GM21576 (cell line): ENCODE measurements around the gene SMCR8.
"Not testable (repeated sequence)": the region's sequence is repeated elsewhere in the genome, so short reads cannot be mapped to it uniquely, and the experiment has no call there.

Experiments used
- ATAC-seq: cut with Tn5 transposase; IDR thresholded peaks from one replicate; pipeline ENCODE4 v1.9.1; 2021; ENCODE audit warnings: mild to moderate bottlenecking, moderate library complexity; ENCODE audit not compliant: unreplicated experiment

SMCR8 gene

GRCh38 chr17:18314731-18315561, at the start of gene SMCR8, which contains the start of gene TOP3A:
Gene SMCR8, plus strand, starts transcription at chr17:18315293. Its CDS starts 497 bp downstream, at chr17:18315790.
Gene TOP3A, minus strand, starts transcription at chr17:18314994. Its CDS starts 216 bp downstream, at chr17:18314778.
- ATAC-seq: peak; percentile 72

DNA sequence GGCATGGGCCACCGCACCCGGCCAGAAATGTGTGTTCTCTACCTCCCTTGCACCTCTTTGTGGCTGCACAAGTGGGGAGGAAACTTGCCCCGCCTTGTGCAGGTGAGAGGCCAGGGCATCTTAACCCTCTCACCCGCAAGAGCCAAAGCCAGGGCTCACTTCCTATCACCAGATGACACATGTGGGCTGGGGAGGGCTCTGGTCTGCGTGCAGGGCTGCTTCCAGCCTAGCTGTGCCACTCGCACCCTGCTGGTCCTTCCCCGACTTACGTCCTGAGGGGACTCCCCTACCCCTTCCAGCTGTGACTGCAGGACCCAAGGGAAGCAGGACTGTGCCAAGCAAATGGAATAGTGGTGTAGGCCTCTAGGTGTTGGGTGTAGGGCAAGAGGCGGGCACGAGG, 47.7 kb upstream of the SMCR8 start:
- ATAC-seq: no peak

DNA sequence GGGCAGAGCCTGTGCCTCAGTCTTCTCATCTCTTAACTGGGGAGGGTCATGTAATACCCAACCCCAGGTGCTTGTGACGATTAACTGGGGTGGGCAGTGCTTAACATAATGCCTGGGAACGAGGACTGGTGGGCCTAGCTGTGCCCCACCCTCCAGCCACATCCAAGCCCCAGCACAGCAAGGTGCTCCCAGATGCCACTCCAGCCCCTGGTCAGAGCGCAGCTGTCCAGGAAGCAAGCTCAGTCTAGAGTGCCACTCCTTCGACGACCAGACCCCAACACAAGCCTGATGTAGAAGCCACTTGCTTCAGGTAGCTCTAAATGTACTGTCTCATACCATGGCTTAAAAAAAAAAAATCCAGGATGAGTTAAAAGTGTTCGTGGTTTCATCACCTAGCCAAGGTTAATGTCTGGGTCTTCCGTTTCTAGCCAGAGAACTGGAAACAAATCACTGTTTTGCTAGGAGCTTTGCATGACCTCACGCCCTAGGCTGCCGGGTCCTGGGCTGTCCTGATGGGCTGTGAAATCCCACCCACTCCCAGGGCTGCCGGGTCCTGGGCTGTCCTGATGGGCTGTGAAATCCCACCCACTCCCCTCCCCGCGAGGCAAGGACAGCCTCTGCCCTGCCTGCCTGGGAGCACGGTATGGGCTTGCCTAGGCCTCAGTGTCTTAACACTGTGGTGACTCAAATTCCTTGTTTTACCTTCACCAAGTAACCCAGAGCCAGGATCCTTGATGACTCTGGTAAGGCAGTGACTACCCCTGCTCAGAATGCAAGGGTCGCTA, 47.0 kb upstream of the SMCR8 start:
- no peak for ATAC-seq

DNA sequence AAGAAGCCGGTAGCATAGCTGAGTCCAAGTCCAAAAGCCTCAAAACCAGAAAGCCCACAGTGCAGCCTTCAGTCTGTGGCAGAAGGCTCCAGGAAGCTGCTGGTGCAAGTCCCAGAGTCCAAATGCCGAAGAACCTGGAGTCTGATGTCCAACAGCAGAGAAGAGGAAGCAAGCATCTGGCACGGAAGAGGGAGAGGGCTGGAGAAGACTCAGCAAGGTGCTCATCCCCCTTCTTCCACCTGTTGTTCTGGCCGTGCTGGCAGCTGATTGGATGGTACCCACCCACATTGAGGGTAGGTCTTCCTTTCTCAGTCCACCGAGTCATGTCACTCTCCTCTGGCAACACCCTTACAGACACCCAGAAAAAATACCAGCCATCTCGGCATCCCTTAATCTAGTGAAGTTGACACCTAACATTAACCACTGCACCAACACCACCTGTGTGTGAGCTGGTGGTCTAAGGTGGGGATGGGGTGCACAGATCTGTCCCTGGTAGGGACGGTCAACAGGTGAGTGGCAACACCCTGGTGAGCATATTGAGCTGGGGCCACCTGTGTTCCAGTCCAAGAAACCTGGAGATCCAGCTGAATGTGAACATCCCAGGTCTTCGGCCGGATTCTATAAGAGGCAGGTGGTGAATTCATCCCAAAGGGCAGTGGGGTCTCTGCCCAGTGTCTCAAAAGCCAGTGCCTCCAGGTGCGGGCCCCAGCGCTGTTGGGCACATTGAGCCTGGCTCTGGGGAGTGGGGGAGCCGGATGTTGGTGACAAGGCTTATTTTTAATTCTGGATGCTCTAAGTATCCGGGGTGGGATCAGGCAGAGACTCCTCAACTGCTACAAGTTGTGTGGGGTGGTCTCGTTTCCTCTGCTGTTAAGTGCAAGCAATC, 44.8 kb upstream of the SMCR8 start:
- no peak for ATAC-seq

GRCh38 chr17:18277076-18277475, 38.0 kb upstream of the SMCR8 start:
- ATAC-seq: no peak

GRCh38 chr17:18278867-18279266, 36.2 kb upstream of the SMCR8 start:
- ATAC-seq: no peak

GRCh38 chr17:18280249-18280648, 34.8 kb upstream of the SMCR8 start:
- ATAC-seq: no peak

DNA sequence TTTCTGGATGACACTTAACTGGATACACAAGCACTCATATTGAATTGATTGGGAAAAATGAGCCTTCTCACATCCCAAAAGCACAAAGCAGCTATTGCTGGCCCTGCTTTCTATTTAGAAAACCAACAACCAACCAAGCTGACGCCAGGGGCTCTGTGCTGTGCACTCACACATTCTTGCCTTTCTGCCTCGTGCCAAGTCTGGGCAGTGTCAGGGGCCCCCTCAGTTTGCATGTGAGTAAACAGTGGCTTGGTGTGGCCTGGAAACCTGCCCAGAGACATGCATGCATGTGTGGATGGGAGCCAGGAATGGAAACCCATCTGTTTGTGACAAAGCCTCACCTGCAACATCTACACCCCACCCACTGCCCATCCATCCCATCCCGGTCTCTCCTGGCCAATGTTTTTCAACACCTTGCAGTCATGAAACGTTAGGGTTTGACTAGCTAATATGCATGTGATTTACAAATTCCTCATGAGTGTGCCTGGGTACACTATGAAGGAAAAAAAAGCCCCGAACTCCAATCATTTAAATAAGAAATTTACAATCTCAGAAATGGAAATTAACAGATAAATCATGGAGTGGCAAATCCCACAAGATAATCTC, 34.2 kb upstream of the SMCR8 start:
- ATAC-seq: no peak

GRCh38 chr17:18281788-18282187, 33.3 kb upstream of the SMCR8 start:
- no peak for ATAC-seq

DNA sequence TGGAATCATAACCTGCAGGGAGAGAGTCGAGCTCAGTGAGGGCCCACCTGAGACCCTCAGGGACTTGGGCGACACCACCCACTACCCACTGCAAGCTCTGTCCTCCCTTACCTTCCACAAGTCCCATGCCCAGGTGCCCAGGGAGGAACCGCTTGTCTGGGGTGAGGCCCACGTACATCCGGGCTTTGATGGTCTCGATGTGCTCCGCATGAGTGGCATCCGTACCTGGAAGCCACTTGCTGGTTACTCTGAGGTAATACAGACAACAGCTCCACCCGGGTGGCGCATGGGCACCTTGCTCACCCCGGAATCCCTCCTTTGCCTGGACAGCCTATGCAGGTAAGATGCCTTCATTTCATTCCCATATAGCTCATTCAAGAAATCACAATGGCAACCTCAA, 29.8 kb upstream of the SMCR8 start:
- ATAC-seq: no peak

GRCh38 chr17:18291718-18292540, 23.2 kb upstream of the SMCR8 start:
- no peak for ATAC-seq

DNA sequence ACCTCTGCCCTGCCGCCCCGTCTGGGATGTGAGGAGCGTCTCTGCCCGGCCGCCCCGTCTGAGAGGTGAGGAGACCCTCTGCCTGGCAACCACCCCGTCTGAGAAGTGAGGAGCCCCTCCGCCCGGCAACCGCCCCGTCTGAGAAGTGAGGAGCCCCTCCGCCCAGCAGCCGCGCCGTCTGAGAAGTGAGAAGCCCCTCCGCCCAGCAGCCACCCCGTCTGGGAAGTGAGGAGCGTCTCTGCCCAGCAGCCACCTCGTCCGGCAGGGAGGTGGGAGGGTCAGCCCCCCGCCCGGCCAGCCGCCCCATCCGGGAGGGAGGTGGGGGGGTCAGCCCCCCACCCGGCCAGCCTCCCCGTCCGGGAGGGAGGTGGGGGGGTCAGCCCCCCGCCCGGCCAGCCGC, 17.0 kb upstream of the SMCR8 start:
- not testable (repeated sequence) for ATAC-seq

GRCh38 chr17:18300725-18301480, 14.2 kb upstream of the SMCR8 start:
- no peak for ATAC-seq

DNA sequence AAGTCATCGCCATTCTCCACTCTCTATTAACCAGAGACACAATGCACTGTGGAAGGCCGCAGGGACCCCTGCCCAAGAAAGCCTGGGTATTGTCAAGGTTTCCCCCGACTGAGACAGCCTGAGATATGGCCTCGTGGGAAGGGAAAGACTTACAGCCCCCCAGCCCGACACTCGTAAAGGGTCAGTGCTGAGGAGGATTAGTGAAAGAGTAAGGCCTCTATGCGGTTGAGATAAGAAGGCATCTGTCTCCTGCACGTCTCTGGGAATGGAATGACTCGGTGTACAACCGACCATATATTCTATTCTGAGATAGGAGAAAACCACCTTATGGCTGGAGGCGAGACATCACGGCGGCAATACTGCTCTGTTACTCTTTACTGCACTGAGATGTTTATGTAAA, 11.9 kb upstream of the SMCR8 start:
- ATAC-seq: not testable (repeated sequence)

DNA sequence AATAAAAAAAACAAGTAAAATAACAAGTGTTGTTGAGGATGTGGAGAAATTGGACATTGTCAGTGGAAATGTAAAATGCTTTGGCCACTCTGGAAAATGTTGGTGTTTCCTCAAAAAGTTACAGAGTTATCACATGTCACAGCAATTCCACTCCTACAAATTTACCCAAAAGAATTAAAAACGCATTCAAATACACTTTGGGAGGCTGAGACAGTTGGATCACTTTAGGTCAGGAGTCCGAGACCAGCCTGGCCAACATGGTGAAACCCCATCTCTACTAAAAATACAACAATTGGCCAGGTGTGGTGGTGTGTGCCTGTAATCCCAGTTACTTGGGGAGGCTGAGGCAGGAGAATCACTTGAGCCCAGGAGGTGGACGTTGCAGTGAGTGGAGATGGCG, 5.9 kb upstream of the SMCR8 start:
- no peak for ATAC-seq

DNA sequence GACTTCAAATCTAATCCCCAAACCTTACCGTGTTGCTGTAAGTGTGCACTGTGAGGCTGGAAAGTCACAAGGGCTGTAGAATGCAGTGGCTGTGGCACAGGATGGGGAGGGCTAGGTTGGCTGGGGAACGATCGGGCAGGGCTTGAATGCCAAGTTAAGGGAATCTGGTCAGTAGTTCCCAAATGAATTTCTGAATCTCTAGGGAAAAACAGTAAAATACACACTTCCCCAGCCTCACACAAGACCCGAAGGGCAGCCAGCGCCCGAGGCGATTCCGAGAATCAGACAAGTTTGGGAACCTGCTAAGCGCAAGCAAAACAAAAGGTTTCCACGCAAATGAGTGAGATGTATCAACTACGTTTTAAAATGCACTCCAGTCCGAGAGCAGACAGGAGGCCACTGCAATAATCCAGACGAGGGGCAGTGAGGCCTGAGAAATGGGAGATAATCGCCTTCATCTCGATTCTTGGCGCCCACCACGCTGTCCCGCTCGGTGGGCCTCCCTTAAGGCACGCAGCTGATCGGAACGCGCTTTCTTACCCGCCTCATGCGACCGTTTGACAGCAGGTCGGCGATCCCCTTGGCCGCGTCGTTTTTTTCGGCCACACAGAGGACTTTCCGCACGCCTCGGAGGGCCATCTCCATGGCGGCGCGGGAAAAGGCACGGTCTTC, 898 bp upstream of the SMCR8 start:
- peak; percentile 15 for ATAC-seq

- ATAC-seq: no peak
Measured at GRCh38 chr17:18315562-18315922, 449 bp downstream of the SMCR8 start.

DNA sequence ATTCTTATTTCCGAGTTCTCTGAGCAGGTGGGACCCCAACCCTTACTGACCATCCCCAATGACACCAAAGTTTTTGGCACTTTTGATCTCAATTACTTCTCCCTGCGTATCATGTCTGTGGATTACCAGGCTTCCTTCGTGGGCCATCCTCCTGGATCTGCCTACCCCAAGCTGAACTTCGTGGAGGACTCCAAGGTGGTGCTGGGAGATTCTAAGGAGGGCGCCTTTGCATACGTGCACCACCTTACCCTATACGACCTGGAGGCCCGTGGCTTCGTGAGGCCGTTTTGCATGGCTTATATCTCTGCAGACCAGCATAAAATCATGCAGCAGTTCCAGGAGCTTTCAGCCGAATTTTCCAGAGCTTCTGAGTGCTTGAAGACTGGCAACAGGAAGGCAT, 868 bp downstream of the SMCR8 start:
- ATAC-seq: no peak

- ATAC-seq: no peak
Measured at GRCh38 chr17:18318117-18318516, 3.0 kb downstream of the SMCR8 start.
